Left colon (tissue), 2 donors: Measurements from ENCODE around the gene PKNOX2. TPM values are rescaled to one million over a fixed set of nuclear protein-coding genes. Genes with fewer than 3 reads are reported as not detected.

Experiments used
- ATAC-seq: fragments of 200-7000 bp; cut with Tn5 transposase; one replicate; pipeline ENCODE4 v1.9.1; 2020; ENCODE audit warnings: mild to moderate bottlenecking, moderate library complexity
- DNase-seq, 2 donors: peaks; one replicate each; pipeline ENCODE4 v3.0.0-alpha.2; 2020
- intact Hi-C, 2 donors: fragments of 100-400 bp; cut with DNase I in 1 of 2; cut with micrococcal nuclease in 1 of 2; formaldehyde crosslinking; loops; one replicate each; pipeline versions ENCODE4 v1.11.2 to v1.14.0; 2022; cut with DNase I, micrococcal nuclease
- total RNA-seq, 2 donors: library from RNA; stranded (reverse); fragmentation: NEBNext Ultra II Directional; extraction: Animal tissue kit (Norgen Biotek cat#: 25700); gene quantifications; one replicate each; pipeline ENCODE4 v1.2.1, GENCODE V29; 2021
- donor health status: DM: no; HTN: no; CAD: no.
- donor health status: DM: yes; HTN: yes; CAD: no.

PKNOX2 gene
- total RNA-seq, 2 donors from 2014 or later, result 0.49 to 1.5 TPM

DNA sequence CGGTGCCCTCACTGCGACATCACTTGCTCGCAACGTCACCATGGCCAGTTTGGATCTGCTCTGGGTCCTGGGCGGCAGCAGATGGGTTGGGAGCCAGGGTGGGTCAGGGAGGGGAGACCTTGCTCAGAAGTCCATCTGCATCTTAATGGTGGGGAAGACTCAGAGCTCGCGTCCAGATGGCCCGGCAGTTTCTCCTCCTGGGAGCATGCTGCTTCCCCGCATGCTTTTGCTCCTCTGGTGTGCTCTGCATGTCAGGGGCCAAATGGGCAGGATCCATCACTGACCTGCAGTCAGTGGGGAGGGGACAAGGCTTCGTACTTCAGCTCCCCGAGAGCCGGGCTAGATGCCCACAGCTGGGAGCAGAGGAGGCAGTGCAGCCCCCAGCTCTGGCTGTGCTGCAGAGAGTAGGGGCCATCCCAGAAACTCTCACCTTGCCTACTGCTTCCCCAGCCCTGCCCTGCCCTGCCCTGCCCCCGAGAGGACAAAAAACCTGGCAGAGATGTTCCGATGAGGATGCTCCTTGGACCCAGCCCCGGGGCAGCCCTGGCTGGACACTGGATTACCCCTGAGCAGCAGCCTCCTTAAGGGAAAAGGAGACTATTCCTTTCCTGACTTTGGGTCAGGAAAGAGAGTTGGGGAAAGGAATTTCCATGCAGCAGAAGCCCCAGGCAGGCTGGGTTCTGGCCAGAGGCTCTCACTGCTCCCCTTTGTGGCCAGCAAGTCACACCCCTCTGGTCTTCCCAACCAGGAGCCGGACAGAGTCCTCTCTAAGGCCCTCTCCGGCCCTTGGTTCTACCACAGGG is 149.9 kb downstream of the PKNOX2 start:
- intact Hi-C loops, result no loop called here
- DNase-seq (no peak), ATAC-seq (no peak)

DNA sequence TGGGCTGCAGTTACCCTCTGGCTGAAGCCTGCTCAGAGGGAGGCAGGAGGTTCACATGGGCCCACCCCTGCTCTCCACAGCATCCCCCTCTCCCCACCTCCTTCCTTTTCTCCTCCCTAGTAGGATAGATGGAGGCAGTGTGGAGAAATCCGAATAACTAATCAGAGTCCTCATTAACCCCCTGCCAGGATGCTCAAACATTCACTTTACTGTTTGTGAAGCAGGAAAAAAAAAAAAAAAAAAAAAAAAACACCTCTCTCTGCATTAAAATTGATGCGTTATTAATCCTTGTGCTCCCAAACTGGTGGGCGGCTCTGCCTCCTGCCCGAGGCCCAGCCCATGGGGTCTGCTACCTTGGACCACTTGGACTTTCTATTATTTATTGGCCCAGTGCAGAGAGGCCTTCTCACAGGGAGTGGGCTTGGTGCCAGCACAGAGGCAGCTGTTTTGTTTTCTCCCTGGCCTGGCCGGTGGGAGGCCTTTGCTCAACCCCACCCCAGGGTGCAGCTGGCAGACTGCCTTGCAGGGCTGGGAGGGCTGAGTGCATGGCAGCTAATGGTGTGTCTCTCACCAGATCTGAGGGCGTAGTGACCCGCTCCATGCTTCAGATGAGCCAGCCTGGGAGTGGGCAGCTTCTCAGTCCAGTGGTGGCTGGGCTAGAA is 150.7 kb downstream of the PKNOX2 start:
- no peak for ATAC-seq
- intact Hi-C loops, result no loop called here
- peak in 1 of 2 donors; percentile 21 for DNase-seq

DNA sequence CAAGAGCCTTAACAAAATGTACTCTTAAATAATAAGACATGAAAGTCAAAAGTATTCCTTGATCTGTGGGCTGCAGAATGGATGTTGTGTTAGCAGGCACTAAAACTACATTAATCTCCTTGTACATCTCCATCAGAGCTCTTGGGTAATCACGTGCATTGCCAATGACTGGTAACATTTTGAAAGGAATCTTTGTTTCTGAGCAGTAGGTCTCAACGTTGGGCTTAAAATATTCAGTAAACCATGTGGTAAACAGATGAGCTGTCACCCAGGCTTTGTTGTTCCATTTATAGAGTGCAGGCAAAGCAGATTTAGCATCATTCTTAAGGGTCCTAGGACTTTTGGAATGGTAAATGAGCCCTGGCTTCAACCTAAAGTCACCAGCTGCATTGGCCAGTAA is 152.9 kb downstream of the PKNOX2 start:
- intact Hi-C loops, result no loop called here
- ATAC-seq (no peak), DNase-seq (no peak)

DNA sequence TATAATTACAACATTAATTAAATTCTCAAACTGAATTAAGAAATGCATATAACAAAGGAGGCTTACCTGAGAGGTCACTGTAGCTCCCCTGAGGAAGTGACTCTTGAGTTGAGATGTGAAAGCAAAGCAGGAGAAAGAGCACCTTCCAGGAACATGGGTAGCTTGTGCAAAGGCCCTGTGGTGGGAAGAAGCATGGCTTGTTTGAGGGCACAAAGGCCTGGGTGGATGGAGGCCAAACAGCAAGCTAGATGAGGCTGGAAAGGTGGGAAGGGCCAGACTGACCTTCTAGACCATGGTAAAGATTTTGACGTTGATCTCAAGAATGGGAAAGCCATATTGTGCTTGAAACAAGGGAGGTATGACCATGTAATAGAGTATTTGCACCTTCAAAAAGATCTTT is 155.1 kb downstream of the PKNOX2 start:
- no peak for ATAC-seq
- intact Hi-C loops, result no loop called here
- no peak for DNase-seq

DNA sequence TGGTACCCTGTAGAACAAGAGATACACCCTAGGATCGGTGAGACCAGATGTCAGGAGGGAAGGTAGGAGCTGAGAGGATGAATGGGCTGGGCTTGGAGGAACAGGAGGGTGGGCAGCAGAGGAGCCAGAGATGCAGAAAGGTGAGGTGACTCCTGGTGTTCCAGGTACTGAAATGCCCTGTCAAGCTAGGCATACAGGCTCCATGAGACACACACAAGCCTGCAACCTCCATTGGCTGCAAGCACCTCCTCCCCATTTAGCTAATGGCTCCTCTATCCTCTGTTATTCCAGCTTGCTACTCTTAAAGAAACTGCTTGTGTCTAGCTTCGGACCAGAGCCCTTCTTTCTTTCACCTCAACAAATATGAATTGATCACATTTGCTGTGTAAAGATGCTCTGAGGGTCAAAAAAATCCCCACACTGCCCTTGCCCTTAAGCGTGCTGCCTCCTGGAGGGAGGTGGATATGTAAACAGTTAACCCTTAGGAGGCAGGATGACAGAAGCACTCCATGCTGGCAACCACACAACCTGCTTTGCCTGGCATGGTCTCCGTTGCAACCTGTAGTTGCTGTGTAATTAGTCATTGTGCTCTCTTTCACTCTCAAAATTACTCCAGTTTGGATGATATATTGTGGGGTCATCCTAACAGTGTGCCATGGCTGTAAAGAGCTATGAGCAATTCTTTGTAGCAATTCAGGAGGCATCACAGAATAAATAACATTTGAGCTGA is 156.0 kb downstream of the PKNOX2 start:
- DNase-seq (no peak), ATAC-seq (no peak)
- intact Hi-C loops, result no loop called here

DNA sequence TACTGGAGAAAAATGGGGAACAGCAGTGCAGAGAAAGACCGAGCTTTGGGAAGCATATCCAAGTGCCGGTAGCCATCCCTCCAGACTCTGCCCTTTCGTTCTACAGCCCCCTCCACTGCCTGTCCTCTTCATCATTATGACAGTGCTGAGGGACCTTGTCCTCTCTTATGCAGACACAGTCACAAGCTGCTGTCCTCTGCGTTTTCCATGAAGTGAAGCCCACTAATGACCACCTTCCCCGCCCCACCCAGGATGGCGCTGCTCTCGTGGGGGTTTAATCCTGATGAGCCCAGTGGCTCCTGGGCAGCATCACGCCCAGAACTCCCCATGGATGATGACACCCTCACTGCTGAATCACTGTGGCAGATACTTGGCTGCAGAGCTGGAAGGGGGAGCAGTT is 157.7 kb downstream of the PKNOX2 start:
- intact Hi-C loops, result no loop called here
- DNase-seq (no peak), ATAC-seq (no peak)

DNA sequence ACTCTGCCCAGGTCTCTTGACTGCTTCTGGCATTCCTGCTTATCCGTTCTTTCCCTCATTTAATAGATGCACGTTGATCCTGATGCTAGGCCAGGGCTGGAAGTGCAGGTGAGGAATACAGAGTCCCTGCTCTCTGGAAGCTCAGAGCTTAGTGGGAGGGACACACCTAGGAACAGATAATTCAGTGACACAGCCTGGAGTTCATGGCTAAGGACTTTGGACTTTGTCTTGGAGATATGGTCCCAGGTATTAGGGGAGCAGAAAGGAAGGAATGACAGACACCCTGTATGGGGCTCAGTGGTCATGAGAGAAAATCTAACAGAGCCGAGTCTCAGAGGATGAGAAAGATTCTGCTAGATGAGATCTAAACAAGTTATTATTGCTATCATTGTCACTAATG is 160.6 kb downstream of the PKNOX2 start:
- intact Hi-C loops, result no loop called here
- ATAC-seq (no peak), DNase-seq (no peak)

DNA sequence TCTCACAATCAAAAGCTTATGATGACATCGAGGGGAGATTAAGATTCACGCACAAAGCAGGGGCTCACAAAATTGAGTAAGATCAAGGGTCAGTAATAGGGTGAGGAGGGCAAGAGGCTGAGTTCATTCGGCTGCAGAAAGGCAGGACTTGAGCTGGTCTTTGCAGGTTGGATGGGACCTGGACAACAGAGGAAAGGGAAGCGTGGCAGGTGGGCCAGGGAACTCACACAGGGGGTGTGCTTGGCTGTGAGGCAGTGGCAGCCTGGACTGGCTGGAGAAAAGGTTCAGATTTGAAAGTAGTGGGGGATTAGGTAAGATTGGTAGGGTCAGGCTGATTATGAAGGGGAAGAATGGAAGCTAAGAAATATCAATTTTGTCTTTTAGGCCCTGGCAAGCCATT is 161.6 kb downstream of the PKNOX2 start:
- DNase-seq (no peak), ATAC-seq (no peak)
- intact Hi-C loops, result no loop called here

DNA sequence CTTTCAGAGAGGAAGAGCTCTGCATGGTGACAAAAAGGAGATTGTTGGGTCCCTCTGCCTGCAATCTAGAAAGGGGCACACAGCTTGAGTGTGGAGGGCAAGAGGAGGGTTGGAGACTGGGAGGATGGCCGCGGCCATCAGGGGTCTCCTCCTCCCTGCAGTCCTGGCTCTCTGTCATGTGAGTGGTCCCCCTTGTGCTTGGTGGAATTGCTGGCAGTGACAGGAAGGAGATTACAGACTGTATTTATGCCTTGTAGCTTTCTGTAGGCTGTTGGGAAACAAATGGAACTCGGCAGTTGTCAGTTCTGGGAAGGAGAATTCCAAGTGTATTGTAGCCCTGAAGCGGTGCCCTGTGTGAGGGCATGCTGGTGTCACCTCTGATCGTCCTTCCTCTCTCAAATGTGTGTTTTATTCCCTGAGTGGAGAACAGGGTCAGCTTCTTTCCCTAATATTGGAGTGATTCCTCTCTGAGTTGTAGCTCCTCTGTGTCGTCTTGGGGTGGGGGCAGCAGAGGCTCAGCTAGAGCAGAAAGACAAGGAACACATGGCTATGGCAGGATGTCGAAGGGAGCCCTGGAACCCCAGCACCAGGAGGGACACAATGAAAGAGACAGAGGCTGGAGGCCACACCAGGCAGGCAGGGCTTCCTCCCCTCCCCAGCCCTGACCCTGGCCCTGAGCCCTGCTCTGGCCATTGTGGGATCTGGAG is 163.1 kb downstream of the PKNOX2 start:
- intact Hi-C loops, result no loop called here
- DNase-seq (no peak), ATAC-seq (no peak)

DNA sequence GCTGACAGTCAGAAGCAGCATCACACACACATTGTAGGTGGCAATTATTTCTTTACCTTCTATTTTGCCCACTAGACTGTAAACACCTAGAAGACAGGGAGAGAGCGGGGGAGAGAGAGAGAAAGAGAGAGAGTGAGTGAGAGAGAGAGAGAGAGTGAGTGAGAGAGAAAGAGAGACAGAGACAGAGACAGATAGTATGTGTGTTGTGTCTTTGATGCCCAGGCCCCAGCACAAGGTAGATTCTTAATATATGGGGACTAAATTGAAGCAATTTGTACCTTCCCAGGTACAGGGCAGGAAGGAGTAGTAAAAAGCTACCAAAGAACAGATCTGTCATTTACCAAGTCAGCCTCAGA is 163.7 kb downstream of the PKNOX2 start:
- ATAC-seq (no peak), DNase-seq (no peak)
- intact Hi-C loops, result no loop called here

DNA sequence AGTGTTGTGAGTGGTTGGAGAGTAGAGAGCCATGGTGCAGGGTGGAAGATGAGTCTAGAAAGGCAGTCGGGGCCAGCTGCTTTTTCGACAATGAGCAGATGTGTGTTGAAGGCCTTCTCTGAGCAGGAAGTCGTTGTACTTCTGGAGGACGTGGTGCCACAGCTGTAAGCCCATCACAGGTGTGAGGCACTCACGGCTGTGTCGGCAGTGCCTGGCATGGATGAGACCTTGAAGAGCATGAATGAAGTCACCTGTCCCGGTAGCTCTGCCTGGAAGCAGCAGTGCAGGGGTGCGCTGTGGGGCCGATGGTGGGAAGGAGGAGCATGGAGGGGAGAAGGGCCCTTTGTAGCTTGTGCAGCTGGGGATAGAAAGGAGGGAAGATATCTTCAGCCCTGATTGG is 165.2 kb downstream of the PKNOX2 start:
- no peak for DNase-seq
- intact Hi-C loops, result no loop called here
- ATAC-seq, result no peak

DNA sequence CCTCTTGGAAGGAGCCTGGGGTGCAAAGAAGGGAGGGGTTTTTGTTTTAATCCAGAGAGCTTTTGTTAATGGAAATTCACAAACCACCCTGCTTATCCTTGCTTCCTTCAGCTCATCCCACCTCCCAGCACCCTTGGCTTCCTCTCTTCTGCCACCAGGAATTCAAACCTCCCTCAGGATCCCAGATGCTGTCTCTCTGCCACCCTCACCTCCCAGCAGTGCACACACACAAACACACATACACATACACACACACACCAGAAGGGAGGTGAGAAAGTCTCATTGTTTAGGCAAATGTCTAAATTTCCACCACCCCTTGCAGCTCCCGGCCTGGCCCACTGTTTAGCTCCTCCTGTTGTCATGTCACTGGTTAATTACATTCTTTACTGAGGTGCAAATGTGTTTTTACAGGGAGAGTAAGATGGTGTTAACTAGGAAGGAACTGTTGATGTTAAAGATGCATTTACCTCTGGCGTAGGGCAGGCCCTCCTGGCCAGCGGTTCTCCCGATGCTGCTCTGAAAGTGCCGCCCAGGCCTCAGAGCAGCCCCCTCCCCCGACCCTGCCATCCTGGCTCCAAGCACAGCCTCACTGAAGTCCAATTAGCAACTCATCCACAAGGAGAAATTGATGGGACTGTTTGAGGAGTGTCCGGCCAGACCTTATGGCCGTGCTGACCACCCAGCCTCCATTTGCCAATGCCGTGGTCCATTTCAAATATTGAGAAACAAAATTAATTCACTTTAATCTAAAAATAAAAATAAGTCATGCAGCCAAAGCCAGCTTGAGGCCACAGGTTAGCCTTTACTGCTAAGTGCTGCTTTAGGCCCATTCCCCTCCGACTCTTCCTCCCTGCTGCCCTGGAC is 166.1 kb downstream of the PKNOX2 start:
- ATAC-seq, result no peak
- intact Hi-C loops, result no loop called here
- no peak for DNase-seq

DNA sequence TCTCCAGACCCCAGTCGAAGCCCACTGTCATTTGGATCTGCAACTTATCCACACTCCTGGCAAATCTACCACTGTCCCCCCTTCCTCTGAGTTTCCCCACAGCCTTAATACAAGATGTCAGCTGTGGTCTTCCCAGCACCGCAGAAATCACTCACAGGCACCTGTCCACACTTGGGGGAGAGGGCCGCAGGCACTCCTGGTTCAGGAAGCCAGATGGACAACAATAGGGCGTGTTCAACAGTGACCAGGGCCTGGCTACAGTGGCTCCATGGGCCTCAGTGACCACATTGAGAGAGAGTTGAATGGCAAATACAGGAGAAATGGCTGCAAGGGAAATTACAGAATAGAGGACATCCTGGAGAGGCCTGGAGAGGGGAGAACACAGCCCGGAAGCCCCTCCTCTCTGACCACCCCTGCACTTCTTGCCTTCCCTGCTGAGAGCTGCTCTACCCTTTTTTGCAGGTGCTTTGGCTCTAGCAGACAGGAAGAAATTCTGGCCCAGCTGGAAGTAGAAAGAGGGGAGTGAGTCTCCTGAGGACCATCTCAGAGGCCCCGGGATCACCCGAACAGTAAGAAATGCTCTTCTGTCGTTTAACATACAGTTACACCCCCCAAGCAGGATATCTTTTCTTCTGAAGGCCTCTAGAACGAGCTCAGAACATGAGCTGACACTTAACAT is 166.9 kb downstream of the PKNOX2 start:
- no peak for ATAC-seq
- intact Hi-C loops, result no loop called here
- no peak for DNase-seq

DNA sequence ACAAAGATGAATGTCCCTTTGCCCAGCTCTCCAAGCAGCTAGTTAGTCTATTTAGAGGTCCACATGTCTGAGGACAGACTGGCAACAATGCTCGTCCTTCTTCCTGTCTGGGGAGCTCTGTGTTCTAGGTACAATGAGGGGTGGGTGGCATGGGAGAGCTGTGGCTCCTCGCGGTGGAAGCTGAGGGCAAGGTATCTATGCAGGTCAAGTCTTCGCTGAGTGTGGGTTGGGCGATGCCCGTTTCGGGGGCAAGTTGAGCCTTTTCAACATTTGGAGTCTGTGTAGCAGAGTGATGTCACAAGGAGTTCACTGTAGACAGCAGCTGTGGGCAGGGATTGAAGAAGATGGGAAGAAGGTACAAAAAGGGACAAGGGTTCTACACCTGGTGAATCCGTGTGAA is 168.3 kb downstream of the PKNOX2 start:
- DNase-seq, result peak in 1 of 2 donors; percentile 6
- no peak for ATAC-seq
- intact Hi-C loops, result no loop called here

DNA sequence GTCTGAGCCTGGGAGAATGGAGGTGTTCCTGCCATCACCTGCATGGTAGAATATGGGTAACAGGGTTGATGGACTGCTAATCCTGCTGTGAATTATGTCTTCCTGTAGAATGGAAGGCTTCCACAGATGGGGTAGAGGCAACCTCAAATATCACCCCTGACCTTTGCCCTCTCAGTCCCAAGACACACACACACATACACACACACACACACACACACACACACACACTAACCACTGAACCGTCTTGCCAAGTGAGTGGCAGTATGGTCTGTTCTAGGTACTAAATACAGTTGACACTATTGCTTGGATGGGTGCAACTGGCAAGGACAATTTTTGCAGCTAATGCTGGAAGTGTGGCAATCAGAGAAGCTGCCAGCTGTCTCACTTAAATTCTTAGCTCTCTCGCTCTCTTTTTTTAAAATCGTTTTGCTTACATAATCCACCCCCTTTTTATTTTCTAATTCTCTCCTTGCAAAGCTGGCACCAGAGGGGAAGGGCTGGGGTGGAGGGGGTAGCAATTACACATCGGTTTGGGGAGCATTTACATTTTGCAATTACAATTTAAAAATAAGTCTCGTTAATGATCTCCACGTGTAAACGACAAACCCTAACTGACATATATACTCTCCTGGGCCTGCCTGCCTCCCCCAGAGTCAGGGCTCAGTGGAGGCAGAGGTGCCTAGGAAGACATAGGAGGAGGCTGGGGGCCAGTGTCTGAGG is 169.0 kb downstream of the PKNOX2 start:
- intact Hi-C loops, result no loop called here

DNA sequence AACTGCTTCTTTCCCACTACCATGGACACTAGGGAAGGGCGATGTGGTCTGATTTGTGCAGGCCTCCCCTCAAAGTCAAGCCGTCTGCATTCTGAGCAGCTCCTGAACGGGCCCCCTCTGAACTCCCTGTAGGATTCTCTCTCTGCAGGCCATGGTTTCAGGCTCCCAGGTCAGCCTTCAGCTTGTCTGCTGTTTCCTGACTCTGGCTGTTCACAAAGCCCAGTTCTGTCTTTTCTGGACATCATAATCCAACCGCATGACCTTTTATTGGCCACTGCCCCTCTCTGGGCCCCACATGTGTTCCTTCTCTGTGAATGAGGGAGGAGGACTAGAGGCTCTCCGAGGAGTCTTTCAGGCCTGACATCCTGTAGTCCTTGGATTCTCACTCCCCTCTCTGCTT is 170.6 kb downstream of the PKNOX2 start:
- no peak for ATAC-seq
- intact Hi-C loops, result no loop called here
- DNase-seq, result no peak

More for the DNA sequence above, 169.0 kb downstream of the PKNOX2 start:
- DNase-seq (no peak), ATAC-seq (no peak)
